K562 (cell line): ENCODE data around the gene DOCK8. TPM values are rescaled to one million over a fixed set of nuclear protein-coding genes. Genes with fewer than 3 reads are reported as not detected.

Experiments used
- ATAC-seq: fragments of 200-7000 bp; cut with Tn5 transposase; 3 replicates; pipeline ENCODE4 v1.9.1; 2020; ENCODE audit warnings: moderate library complexity
- BruUV-seq: library from RNA; stranded (reverse); fragments of 400-500 nt; replicated peaks from 2 replicates; lab custom pipeline; 2021; lab: Mats Ljungman, UMichigan
- CTCF ChIA-PET: fragments of 300-600 bp; formaldehyde crosslinking; extraction: SDS; loops from one replicate; lab custom pipeline; 2021; ENCODE audit warnings: low intra/inter-chr PET ratio; lab: Yijun Ruan, JAX
- POLR2A ChIA-PET: fragments of 300-600, 350-650 bp; sonication (Branson Sonifier 250); formaldehyde crosslinking; extraction: SDS; loops from one replicate; lab custom pipeline; 2021; ENCODE audit warnings: antibody characterized with exemption, inconsistent platforms; lab: Yijun Ruan, JAX
- DNase-seq, 4 experiments: peaks; one replicate each; pipeline versions ENCODE4 v3.0.0 to v3.0.0-alpha.2; 2011 to 2018; ENCODE audit warnings: low spot score in 3 of 4, mixed read lengths in 3 of 4; ENCODE audit errors: extremely low read depth in 1 of 4
- FAIRE-seq: peaks from 2 replicates; lab custom pipeline; 2011; peaks lifted over from hg19 to GRCh38; lab: Jason Lieb, UNC
- H2AFZ ChIP-seq: 2 replicates; pipeline ENCODE4 v1.6.0; 2011; ENCODE audit warnings: low read depth, low read length, control low read depth, inconsistent platforms
- H3K27ac ChIP-seq: fragments of 200-600 bp; 3 replicates; pipeline ENCODE4 v1.8.0; 2011; ENCODE audit warnings: low read depth, mild to moderate bottlenecking, control low read depth, inconsistent platforms, low read length, moderate library complexity, mixed read lengths; ENCODE audit errors: extremely low read depth
- H3K27me3 ChIP-seq, 2 experiments: fragments of 300-600 bp in 1 of 2; 2 replicates in 1 of 2; 3 replicates in 1 of 2; pipeline versions ENCODE4 v1.6.0 to v1.8.0; 2011; ENCODE audit warnings: inconsistent platforms in 2 of 2, low read length in 2 of 2, mild to moderate bottlenecking in 1 of 2, mixed read lengths in 1 of 2, moderate library complexity in 1 of 2; ENCODE audit not compliant: control insufficient read depth in 2 of 2, insufficient read depth in 2 of 2
- H3K36me3 ChIP-seq: fragments of 300-600 bp; 3 replicates; pipeline ENCODE4 v1.8.0; 2011; ENCODE audit warnings: mild to moderate bottlenecking, low read length, inconsistent platforms; ENCODE audit not compliant: control insufficient read depth, insufficient read depth
- H3K4me1 ChIP-seq, 2 experiments: fragments of 200-600 bp in 1 of 2; replicated peaks in 1 of 2; 2 replicates in 1 of 2; 3 replicates in 1 of 2; pipeline versions ENCODE4 v1.5.1 to v1.8.0; 2011; ENCODE audit warnings: inconsistent platforms in 2 of 2, low read length in 2 of 2, mild to moderate bottlenecking in 1 of 2, mixed read lengths in 1 of 2, moderate library complexity in 1 of 2; ENCODE audit not compliant: control insufficient read depth in 2 of 2, insufficient read depth in 2 of 2
- H3K4me2 ChIP-seq: 2 replicates; pipeline ENCODE4 v1.6.1; 2011; ENCODE audit warnings: low read length, control low read depth, inconsistent platforms, mixed read lengths; ENCODE audit not compliant: insufficient read depth
- H3K4me3 ChIP-seq: fragments of 200-600 bp; sonication (generic), shearing (Covaris generic); 2 replicates; pipeline ENCODE4 v1.5.1; 2016; ENCODE audit warnings: control low read depth, inconsistent platforms
- H3K79me2 ChIP-seq: fragments of 200-600 bp; 3 replicates; pipeline ENCODE4 v1.8.0; 2011; ENCODE audit warnings: low read length, inconsistent platforms; ENCODE audit not compliant: control insufficient read depth, insufficient read depth
- H3K9ac ChIP-seq, 2 experiments: 2 replicates each; pipeline versions ENCODE4 v1.6.0 to v1.6.1; 2011; ENCODE audit warnings: low read depth in 2 of 2, low read length in 2 of 2, control low read depth in 1 of 2, inconsistent platforms in 1 of 2, mild to moderate bottlenecking in 1 of 2, mixed read lengths in 1 of 2; ENCODE audit not compliant: insufficient read depth in 1 of 2
- H3K9me1 ChIP-seq: one replicate; pipeline ENCODE4 v1.6.0; 2011; ENCODE audit warnings: inconsistent platforms, mild to moderate bottlenecking, low read length, moderate library complexity; ENCODE audit not compliant: control insufficient read depth, insufficient read depth
- H3K9me3 ChIP-seq: replicated peaks from 2 replicates; pipeline ENCODE4 v1.5.1; 2011; ENCODE audit warnings: low read depth, low read length, inconsistent platforms; ENCODE audit not compliant: control insufficient read depth, insufficient read depth
- H4K20me1 ChIP-seq: replicated peaks from 2 replicates; pipeline ENCODE4 v1.6.1; 2011; ENCODE audit warnings: low read length, inconsistent platforms, mixed read lengths; ENCODE audit not compliant: control insufficient read depth, insufficient read depth
- BRF1 ChIP-seq: IDR thresholded peaks from 3 replicates; pipeline ENCODE4 v1.6.1; 2011; ENCODE audit warnings: borderline replicate concordance, mild to moderate bottlenecking; ENCODE audit not compliant: insufficient read length; ENCODE audit errors: extremely low read depth
- EGR1 ChIP-seq: fragments of 450-650 bp; conservative IDR thresholded peaks from 2 replicates; pipeline ENCODE4 v1.6.1; 2017; ENCODE audit warnings: mild to moderate bottlenecking
- EP300 ChIP-seq: IDR thresholded peaks from 2 replicates; pipeline ENCODE4 v1.6.1; 2012; ENCODE audit warnings: low read length, improper control_type of control experiment
- HMGN3 ChIP-seq: IDR thresholded peaks from 2 replicates; pipeline ENCODE4 v1.6.1; 2011; ENCODE audit warnings: borderline replicate concordance, low read depth, mild to moderate bottlenecking, mixed read lengths, low read length; ENCODE audit not compliant: insufficient read length; ENCODE audit errors: extremely low read depth
- MYC ChIP-seq, 2 experiments: fragments of 250-450 bp in 1 of 2; sonication (Bioruptor Pico) in 1 of 2; IDR thresholded peaks; 2 replicates each; pipeline versions ENCODE4 v1.5.1 to v1.6.1; 2012 to 2021; ENCODE audit warnings: low read depth in 2 of 2, borderline replicate concordance in 1 of 2, improper control_type of control experiment in 1 of 2, low read length in 1 of 2, mild to moderate bottlenecking in 1 of 2, moderate library complexity in 1 of 2
- POLR2A ChIP-seq: fragments of 450-650 bp; conservative IDR thresholded peaks from 2 replicates; pipeline ENCODE4 v1.6.1; 2016
- RBM34 ChIP-seq: fragments of 200-400 bp; formaldehyde crosslinking; IDR thresholded peaks from 2 replicates; pipeline ENCODE4 v1.6.1; 2018; ENCODE audit warnings: low read length, borderline replicate concordance; ENCODE audit not compliant: insufficient read depth
- SIN3A ChIP-seq, 2 experiments: fragments of 150-350 bp in 1 of 2; IDR thresholded peaks; 2 replicates each; pipeline ENCODE4 v1.6.1; 2011 to 2016; ENCODE audit warnings: borderline replicate concordance in 2 of 2, low read depth in 2 of 2, low read length in 2 of 2, mild to moderate bottlenecking in 2 of 2, moderate library complexity in 2 of 2; ENCODE audit not compliant: control insufficient read depth in 1 of 2
- SP2 ChIP-seq: IDR thresholded peaks from 2 replicates; pipeline ENCODE4 v1.6.1; 2011; ENCODE audit warnings: mild to moderate bottlenecking, low read depth, low read length, moderate library complexity; ENCODE audit not compliant: poor library complexity, severe bottlenecking; ENCODE audit errors: extremely low read depth
- TEAD4 ChIP-seq, 2 experiments: sonication (generic) in 1 of 2; formaldehyde crosslinking in 1 of 2; IDR thresholded peaks; 2 replicates each; pipeline versions ENCODE4 v1.6.1 to v1.8.0; 2012 to 2022; ENCODE audit warnings: borderline replicate concordance in 1 of 2, inconsistent platforms in 1 of 2, low read length in 1 of 2, mild to moderate bottlenecking in 1 of 2, missing genetic modification reagents in 1 of 2
- ZFP1 ChIP-seq: fragments of 450-650 bp; formaldehyde crosslinking; IDR thresholded peaks from 2 replicates; pipeline ENCODE4 v1.4.0; 2020; ENCODE audit warnings: mild to moderate bottlenecking, mixed read lengths
- WGBS: fragments of 100-300 bp; shearing (Covaris generic); methylation state at CpG from one replicate; pipeline ENCODE4 v1.1.6; 2016; ENCODE audit warnings: low coverage, mixed read lengths; ENCODE audit not compliant: insufficient coverage; ENCODE audit errors: missing lambda C conversion rate; 5-methylcytosine and 5-hydroxymethylcytosine counted together
- in situ Hi-C: fragments of 300-500 bp; cut with MboI; formaldehyde crosslinking; loops from 4 replicates; pipeline ENCODE4 v1.15.0; 2018; ENCODE audit warnings: inconsistent platforms, mixed read lengths
- intact Hi-C: fragments of 100-400 bp; cut with micrococcal nuclease; formaldehyde crosslinking; loops from 2 replicates; pipeline ENCODE4 v1.14.2; 2022
- polyA plus RNA-seq, 8 experiments: library from polyadenylated mRNA; depleted of rRNA in 4 of 8; stranded (reverse) in 5 of 8; unstranded in 3 of 8; fragments of >200 nt; fragmentation: Nextera tagmentation in 2 of 8; fragmentation: Illumina TruSeq in 1 of 8; extraction: Ambion mirVana in 2 of 8; extraction: Trizol in 1 of 8; gene quantifications; 2 replicates each; pipeline versions ENCODE4 v1.2.1 to v1.2.3, GENCODE V29; 2011 to 2014; ENCODE audit warnings: inconsistent platforms in 1 of 8, missing spikeins in 1 of 8
- total RNA-seq, 7 experiments: library from RNA; depleted of rRNA in 6 of 7; stranded (reverse); fragments of >200 nt in 6 of 7; fragmentation: Illumina TruSeq in 2 of 7; extraction: Trizol in 2 of 7; gene quantifications; 2 replicates each; pipeline versions ENCODE4 v1.2.1 to v1.2.3, GENCODE V29; 2011 to 2021; ENCODE audit warnings: low replicate concordance in 1 of 7
- TF ChIP-seq, protein P1 (sequence below), 2 experiments: fragments of 450-650 bp; conservative IDR thresholded peaks; 2 replicates each; pipeline ENCODE4 v1.6.1; 2017; ENCODE audit warnings: mild to moderate bottlenecking in 2 of 2, moderate library complexity in 2 of 2
- TF ChIP-seq, protein P2 (sequence below), 2 experiments: fragments of 450-650 bp in 1 of 2; sonication (generic) in 1 of 2; formaldehyde crosslinking; conservative IDR thresholded peaks; 2 replicates each; pipeline versions ENCODE4 v1.4.0 to v1.8.1; 2020 to 2022; ENCODE audit warnings: mild to moderate bottlenecking in 1 of 2, missing genetic modification reagents in 1 of 2
- TF ChIP-seq, protein P3 (sequence below): sonication (generic); formaldehyde crosslinking; IDR thresholded peaks from 2 replicates; pipeline ENCODE4 v1.8.0; 2022; ENCODE audit warnings: missing genetic modification reagents, mild to moderate bottlenecking, borderline replicate concordance

Gene DOCK8
- total and polyA plus RNA-seq, 9 of the 15 experiments (the other 6 are each of a cell fraction or from before 2014, with no cell fraction given): 14.4 to 53.8 (median 25.1) TPM

DNA sequence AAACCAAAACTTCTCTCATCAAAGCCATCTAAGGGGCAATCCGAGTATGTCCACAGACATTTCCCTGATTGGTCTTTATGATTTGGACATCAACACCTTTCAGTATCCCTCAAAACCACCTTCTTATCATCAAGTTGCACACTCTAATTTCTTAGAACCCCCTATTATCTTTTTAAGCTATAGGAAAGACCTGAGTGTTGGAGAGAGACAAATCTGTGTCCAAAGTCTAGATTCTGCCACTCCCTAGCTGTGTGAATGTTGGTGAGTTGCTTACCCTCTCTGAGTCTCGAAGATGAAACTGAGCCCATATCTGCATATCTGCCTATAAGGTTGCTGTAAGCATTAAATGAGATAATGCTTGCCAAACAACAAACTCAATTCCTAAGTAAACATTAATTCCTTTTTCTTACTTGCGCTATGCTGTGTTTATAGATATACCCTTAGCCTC is 159.1 kb downstream of the DOCK8 start (continued):
- TF ChIP-seq, protein P1, sequence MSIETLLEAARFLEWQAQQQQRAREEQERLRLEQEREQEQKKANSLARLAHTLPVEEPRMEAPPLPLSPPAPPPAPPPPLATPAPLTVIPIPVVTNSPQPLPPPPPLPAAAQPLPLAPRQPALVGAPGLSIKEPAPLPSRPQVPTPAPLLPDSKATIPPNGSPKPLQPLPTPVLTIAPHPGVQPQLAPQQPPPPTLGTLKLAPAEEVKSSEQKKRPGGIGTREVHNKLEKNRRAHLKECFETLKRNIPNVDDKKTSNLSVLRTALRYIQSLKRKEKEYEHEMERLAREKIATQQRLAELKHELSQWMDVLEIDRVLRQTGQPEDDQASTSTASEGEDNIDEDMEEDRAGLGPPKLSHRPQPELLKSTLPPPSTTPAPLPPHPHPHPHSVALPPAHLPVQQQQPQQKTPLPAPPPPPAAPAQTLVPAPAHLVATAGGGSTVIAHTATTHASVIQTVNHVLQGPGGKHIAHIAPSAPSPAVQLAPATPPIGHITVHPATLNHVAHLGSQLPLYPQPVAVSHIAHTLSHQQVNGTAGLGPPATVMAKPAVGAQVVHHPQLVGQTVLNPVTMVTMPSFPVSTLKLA (conservative IDR thresholded peaks at IDR 0.05): 0 out of 4 replicates have a peak, but pooled peaks of 1 of the 2 experiments have one; percentile 34

DNA sequence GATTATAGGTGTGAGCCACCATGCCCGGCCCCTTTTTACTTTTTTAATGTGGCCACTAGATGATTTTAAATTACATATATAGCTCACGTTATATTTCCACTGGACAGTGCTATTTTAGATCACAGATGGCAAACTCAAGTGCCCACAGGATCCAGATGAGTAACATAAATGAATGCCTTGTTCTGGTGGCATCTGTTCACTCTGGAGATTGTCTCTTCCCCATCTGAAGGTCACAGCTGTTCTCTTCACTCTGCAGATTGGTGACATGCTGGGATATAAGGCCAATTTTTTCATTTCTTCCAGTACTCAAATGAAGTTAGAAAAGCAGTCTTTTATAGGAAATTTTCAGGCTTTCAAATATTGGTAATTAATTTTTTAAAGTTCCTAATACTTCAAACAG is 160.1 kb downstream of the DOCK8 start:
- Histone ChIP-seq H3K4me2 (no peak overlapping the region), H3K27me3 (no peaks in the 10 kb centered on the region), H3K36me3 (peaks cover 81% of the 10 kb centered on the region; the same call in 2 of the 3 replicates), H3K9me1 (no peaks in the 10 kb centered on the region), H3K4me3 (no peak overlapping the region), H3K27ac (no peak overlapping the region), H3K9ac (no peak overlapping the region), H2AFZ (no peak overlapping the region), H3K79me2 (no peaks in the 10 kb centered on the region), H4K20me1 (no peaks in the 10 kb centered on the region), H3K4me1 (no peaks in the 10 kb centered on the region; a peak in 1 of 5 replicates), H3K9me3 (no peaks in the 10 kb centered on the region)
- ChIA-PET POLR2A (no interaction called here), CTCF (no interaction called here)
- no TSS peak for BruUV-seq
- ATAC-seq: no peak
- 95% methylated on average over 2 of the region's 2 CpGs for WGBS
- DNase-seq: no peak
- in situ Hi-C loops: no loop called here
- intact Hi-C loops: no loop called here
- no peak for FAIRE-seq
- no peak for TF ChIP-seq POLR2A
- TF ChIP-seq TEAD4 (IDR thresholded peaks at IDR 0.05; ENCODE audit: low read length): no peak
- TF ChIP-seq TEAD4 (CRISPR knock-in tag; IDR thresholded peaks at IDR 0.05; ENCODE audit: borderline replicate concordance): no peak
- TF ChIP-seq, protein P2, sequence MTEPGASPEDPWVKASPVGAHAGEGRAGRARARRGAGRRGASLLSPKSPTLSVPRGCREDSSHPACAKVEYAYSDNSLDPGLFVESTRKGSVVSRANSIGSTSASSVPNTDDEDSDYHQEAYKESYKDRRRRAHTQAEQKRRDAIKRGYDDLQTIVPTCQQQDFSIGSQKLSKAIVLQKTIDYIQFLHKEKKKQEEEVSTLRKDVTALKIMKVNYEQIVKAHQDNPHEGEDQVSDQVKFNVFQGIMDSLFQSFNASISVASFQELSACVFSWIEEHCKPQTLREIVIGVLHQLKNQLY (CRISPR knock-in tag; conservative IDR thresholded peaks at IDR 0.05): no peak
- TF ChIP-seq SP2: no peak
- TF ChIP-seq ZFP1: no peak
- no peak for TF ChIP-seq RBM34
- no peak for TF ChIP-seq EP300
- TF ChIP-seq SIN3A (IDR thresholded peaks at IDR 0.05; ENCODE audit: borderline replicate concordance in 2 of 2, control insufficient read depth in 1 of 2, low read depth in 2 of 2, low read length in 2 of 2): no peak
- TF ChIP-seq MYC (IDR thresholded peaks at IDR 0.05; ENCODE audit: low read depth, low read length): no peak
- no peak for TF ChIP-seq MYC (CRISPR knock-in tag; IDR thresholded peaks at IDR 0.05; ENCODE audit: borderline replicate concordance, low read depth)
- TF ChIP-seq BRF1: no peak
- TF ChIP-seq, protein P3, sequence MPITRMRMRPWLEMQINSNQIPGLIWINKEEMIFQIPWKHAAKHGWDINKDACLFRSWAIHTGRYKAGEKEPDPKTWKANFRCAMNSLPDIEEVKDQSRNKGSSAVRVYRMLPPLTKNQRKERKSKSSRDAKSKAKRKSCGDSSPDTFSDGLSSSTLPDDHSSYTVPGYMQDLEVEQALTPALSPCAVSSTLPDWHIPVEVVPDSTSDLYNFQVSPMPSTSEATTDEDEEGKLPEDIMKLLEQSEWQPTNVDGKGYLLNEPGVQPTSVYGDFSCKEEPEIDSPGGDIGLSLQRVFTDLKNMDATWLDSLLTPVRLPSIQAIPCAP (CRISPR knock-in tag): no peak
- TF ChIP-seq EGR1: no peak
- TF ChIP-seq HMGN3: no peak
